Motor neuron (in vitro differentiated cells): Measurements from ENCODE around the gene ZYG11B. TPM values are rescaled to one million over a fixed set of nuclear protein-coding genes. Genes with fewer than 3 reads are reported as not detected.
A peak's percentile ranks its signal among the peaks of the same experiment; 100 is the strongest.
"Not testable (repeated sequence)": the region's sequence is repeated elsewhere in the genome, so short reads cannot be mapped to it uniquely, and the experiment has no call there.

Experiments
- ATAC-seq, 8 experiments: fragments of 200-7000 bp; cut with Tn5 transposase; replicated peaks in 6 of 8; 2 replicates each; pipeline ENCODE4 v1.8.0; 2021; ENCODE audit warnings: mild to moderate bottlenecking in 8 of 8, moderate library complexity in 8 of 8
- H3K27ac ChIP-seq, 2 donors: fragments of 250-450 bp; sonication (Bioruptor Pico); 2 replicates each; pipeline ENCODE4 v1.9.0; 2021; ENCODE audit warnings: antibody characterized with exemption in 2 of 2, mild to moderate bottlenecking in 2 of 2, moderate library complexity in 1 of 2
- H3K4me1 ChIP-seq, 2 donors: fragments of 250-450 bp; sonication (Bioruptor Pico); replicated peaks in 1 of 2; 2 replicates each; pipeline ENCODE4 v1.6.1; 2021; ENCODE audit warnings: antibody characterized with exemption in 2 of 2, mild to moderate bottlenecking in 2 of 2, moderate library complexity in 1 of 2
- H3K4me3 ChIP-seq, 5 donors: fragments of 250-450 bp; sonication (Bioruptor Pico); 2 replicates each; pipeline ENCODE4 v1.9.0; 2021; ENCODE audit warnings: antibody characterized with exemption in 5 of 5, mild to moderate bottlenecking in 5 of 5, moderate library complexity in 4 of 5
- WGBS, 10 experiments: fragments of 450-650 bp; shearing (Covaris generic); methylation state at CpG; one replicate each; pipeline ENCODE4 v1.0.0; 2022; 5-methylcytosine and 5-hydroxymethylcytosine counted together
- in situ Hi-C, 9 experiments: fragments of 400-800 bp; cut with MboI; loops; one replicate each; pipeline ENCODE4 v1.15.0; 2021; ENCODE audit warnings: low sequenced_read_pairs in 9 of 9, low pct_unique_long_range_greater_than_20kb in 2 of 9; ENCODE audit not compliant: unreplicated experiment in 9 of 9
- total RNA-seq, 8 experiments: library from RNA; unstranded; fragments of 300-600 nt; gene quantifications; 2 replicates each; pipeline versions ENCODE4 v1.2.3 to v1.2.4, GENCODE V29; 2022

ZYG11B gene
- total RNA-seq, 8 experiments from 2014 or later = 15.4 to 43.1 (median 31.3) TPM

- no peak for ATAC-seq
- no peaks in the 10 kb centered on the region for H3K4me1 ChIP-seq
- in situ Hi-C loops = loop anchor here in 1 of 9 experiments (25.0 kb wide), 1 partner anchor 441 kb away; the partner anchor contains the start of gene CPT2
- H3K4me3 ChIP-seq = no peak overlapping the region
- WGBS, 10 experiments = 69 to 100% (median 90%) methylated on average over 1 to 3 of the region's 4 CpGs; no CpG with 5 or more reads in 6 of the 10 experiments
- no peak overlapping the region for H3K27ac ChIP-seq
Observed at GRCh38 chr1:52746189-52746588, 19.9 kb downstream of the ZYG11B start.

DNA sequence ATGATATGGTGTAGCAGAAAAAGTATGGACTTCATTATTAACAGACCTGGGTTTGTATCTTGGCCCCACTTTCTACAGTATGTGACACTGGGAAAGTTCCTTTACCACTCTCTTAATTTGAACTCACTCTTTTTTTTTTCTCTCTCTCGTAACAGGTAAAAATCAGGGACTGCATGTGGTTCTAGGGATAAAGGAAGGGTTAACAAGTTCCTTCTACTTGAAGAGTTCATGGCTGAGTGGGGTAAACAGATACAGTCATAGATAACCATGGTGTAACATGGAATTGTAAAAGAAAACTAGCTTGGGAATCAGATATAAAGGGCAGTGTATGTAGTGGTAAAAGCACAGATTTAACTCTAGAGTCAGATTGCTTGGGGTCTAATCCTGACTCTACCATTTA, 21.2 kb downstream of the ZYG11B start:
- 64 to 93% (median 71%) methylated on average over 1 of the region's 1 CpG; no CpG with 5 or more reads in 5 of the 10 experiments for WGBS, 10 experiments
- H3K4me1 ChIP-seq = peaks cover 0 to 6% of the 10 kb centered on the region in 2 donors
- in situ Hi-C loops = loop anchor here in 1 of 9 experiments (25.0 kb wide), 1 partner anchor 440 kb away; the partner anchor contains the start of gene CPT2
- H3K27ac ChIP-seq = no peak overlapping the region
- H3K4me3 ChIP-seq = no peak overlapping the region
- no peak for ATAC-seq

GRCh38 chr1:52748119-52748518, 21.9 kb downstream of the ZYG11B start:
- in situ Hi-C loops = loop anchor here in 1 of 9 experiments (25.0 kb wide), 1 partner anchor 439 kb away; the partner anchor contains the start of gene CPT2
- no peak overlapping the region for H3K4me3 ChIP-seq
- H3K4me1 ChIP-seq = peaks cover 0 to 6% of the 10 kb centered on the region in 2 donors
- peak in 1 of 8 experiments; percentile 16 for ATAC-seq
- H3K27ac ChIP-seq = no peak overlapping the region

DNA sequence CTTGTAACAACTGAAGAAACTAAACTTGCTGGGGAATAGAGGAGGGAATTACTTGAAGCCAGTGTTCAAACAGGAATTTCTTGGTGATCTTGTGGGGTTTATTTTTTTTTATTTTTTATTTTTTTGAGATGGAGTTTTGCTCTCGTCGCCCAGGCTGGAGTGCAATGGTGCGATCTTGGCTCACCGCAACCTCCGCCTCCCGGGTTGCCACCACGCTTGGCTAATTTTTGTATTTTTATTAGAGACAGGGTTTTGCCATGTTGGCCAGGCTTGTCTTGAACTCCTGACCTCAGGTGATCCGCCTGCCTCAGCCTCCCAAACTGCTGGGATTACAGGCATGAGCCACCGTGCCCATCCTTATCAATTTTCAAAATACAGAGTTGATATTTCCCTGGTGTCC, 23.2 kb downstream of the ZYG11B start:
- in situ Hi-C loops = loop anchor here in 1 of 9 experiments (25.0 kb wide), 1 partner anchor 438 kb away; the partner anchor contains the start of gene CPT2
- not testable (repeated sequence) for H3K4me1 ChIP-seq, H3K4me3 ChIP-seq, ATAC-seq, H3K27ac ChIP-seq
- 77 to 100% (median 94%) methylated on average over 4 to 9 of the region's 9 CpGs; no CpG with 5 or more reads in 2 of the 10 experiments for WGBS, 10 experiments

DNA sequence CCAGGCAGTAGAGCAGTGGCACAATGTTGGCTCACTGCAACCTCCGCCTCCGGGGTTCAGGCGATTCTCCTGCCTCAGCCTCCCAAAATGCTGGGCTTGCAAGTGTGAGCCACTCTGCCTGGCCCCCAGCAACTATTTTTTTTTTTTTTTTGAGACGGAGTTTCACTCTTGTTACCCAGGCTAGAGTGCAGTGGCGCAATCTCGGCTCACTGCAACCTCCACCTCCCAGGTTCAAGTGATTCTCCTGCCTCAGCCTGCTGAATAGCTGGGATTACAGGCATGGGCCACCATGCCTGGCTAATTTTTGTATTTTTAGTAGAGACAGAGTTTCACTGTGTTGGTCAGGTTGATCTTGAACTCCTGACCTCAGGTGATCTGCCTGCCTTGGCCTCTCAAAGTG, 23.9 kb downstream of the ZYG11B start:
- ATAC-seq, in situ Hi-C loops, H3K27ac ChIP-seq, H3K4me3 ChIP-seq, H3K4me1 ChIP-seq: not testable (repeated sequence)
- WGBS, 10 experiments = 88 to 100% (median 92%) methylated on average over 1 to 6 of the region's 6 CpGs; no CpG with 5 or more reads in 5 of the 10 experiments

GRCh38 chr1:52751589-52752483, 25.6 kb downstream of the ZYG11B start:
- H3K27ac ChIP-seq = no peak overlapping the region
- in situ Hi-C loops = no loop called here
- 36 to 77% (median 60%) methylated on average over 1 to 3 of the region's 3 CpGs; no CpG with 5 or more reads in 4 of the 10 experiments for WGBS, 10 experiments

DNA sequence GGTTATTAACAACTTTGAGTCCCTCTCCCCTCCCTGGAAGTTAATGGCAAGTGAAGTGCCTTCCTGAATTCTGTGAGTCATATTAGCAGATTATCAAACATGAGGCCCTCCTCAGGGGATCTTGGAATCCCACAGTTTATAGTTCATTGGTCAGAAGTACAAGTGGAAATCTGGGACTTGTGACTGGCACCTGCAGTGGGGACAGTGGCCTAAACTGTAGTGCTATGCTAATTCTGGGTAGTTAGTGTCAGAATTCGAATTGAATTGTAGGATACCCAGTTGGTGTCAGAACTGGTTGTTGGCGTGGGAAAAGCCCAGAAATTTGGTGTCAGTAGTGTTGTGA, 26.2 kb downstream of the ZYG11B start:
- 83 to 100% (median 100%) methylated on average over 1 to 2 of the region's 2 CpGs; no CpG with 5 or more reads in 5 of the 10 experiments for WGBS, 10 experiments
- Histone ChIP-seq H3K4me1 (peaks cover 0 to 6% of the 10 kb centered on the region in 2 donors), H3K4me3 (no peak overlapping the region), H3K27ac (no peak overlapping the region)
- in situ Hi-C loops = no loop called here
- ATAC-seq = no peak

More at GRCh38 chr1:52751589-52752483, 25.6 kb downstream of the ZYG11B start:
- Histone ChIP-seq H3K4me1 (peaks cover 0 to 6% of the 10 kb centered on the region in 2 donors), H3K4me3 (no peak overlapping the region)
- ATAC-seq = peak in 1 of 8 experiments; percentile 19

GRCh38 chr1:52753169-52753568, 26.9 kb downstream of the ZYG11B start:
- no peak for ATAC-seq
- WGBS, 10 experiments = 79 to 100% (median 98%) methylated on average over 1 to 4 of the region's 4 CpGs; no CpG with 5 or more reads in 1 of the 10 experiments
- H3K27ac ChIP-seq = no peak overlapping the region
- H3K4me3 ChIP-seq = no peak overlapping the region
- peaks cover 0 to 6% of the 10 kb centered on the region in 2 donors for H3K4me1 ChIP-seq
- in situ Hi-C loops = no loop called here

- no peak for ATAC-seq
Observed at GRCh38 chr1:52756020-52756419, 29.8 kb downstream of the ZYG11B start.

GRCh38 chr1:52759908-52760307, 33.7 kb downstream of the ZYG11B start:
- in situ Hi-C loops = no loop called here
- ATAC-seq = no peak
- Histone ChIP-seq H3K4me3 (no peak overlapping the region), H3K4me1 (no peaks in the 10 kb centered on the region), H3K27ac (no peak overlapping the region)
- WGBS, 10 experiments = 90 to 100% (median 100%) methylated on average over 2 to 10 of the region's 10 CpGs; no CpG with 5 or more reads in 1 of the 10 experiments

More at GRCh38 chr1:52756020-52756419, 29.8 kb downstream of the ZYG11B start:
- WGBS, 10 experiments = 65 to 94% (median 78%) methylated on average over 2 of the region's 2 CpGs; no CpG with 5 or more reads in 5 of the 10 experiments
- in situ Hi-C loops = no loop called here
- no peak overlapping the region for H3K27ac ChIP-seq
- peaks cover 0 to 6% of the 10 kb centered on the region in 2 donors for H3K4me1 ChIP-seq
- H3K4me3 ChIP-seq = no peak overlapping the region

- H3K27ac ChIP-seq = no peak overlapping the region
- WGBS, 10 experiments = 0 to 100% (median 94%) methylated on average over 1 to 4 of the region's 4 CpGs; no CpG with 5 or more reads in 2 of the 10 experiments
Observed at GRCh38 chr1:52767596-52768280, 41.5 kb downstream of the ZYG11B start.

GRCh38 chr1:52769346-52770033, 43.2 kb downstream of the ZYG11B start:
- in situ Hi-C loops = no loop called here
- no peak for ATAC-seq
- H3K27ac ChIP-seq = no peak overlapping the region
- WGBS, 10 experiments = 60 to 97% (median 91%) methylated on average over 1 to 4 of the region's 4 CpGs
- H3K4me1 ChIP-seq = no peaks in the 10 kb centered on the region
- no peak overlapping the region for H3K4me3 ChIP-seq

More at GRCh38 chr1:52767596-52768280, 41.5 kb downstream of the ZYG11B start:
- in situ Hi-C loops = no loop called here
- Histone ChIP-seq H3K4me3 (no peak overlapping the region), H3K4me1 (no peaks in the 10 kb centered on the region)
- ATAC-seq = no peak
